Right lung (tissue), 5 donors: Measurements from ENCODE around the gene MCTP1. TPM values are rescaled to one million over a fixed set of nuclear protein-coding genes. Genes with fewer than 3 reads are reported as not detected.
"Not testable (repeated sequence)": the region's sequence is repeated elsewhere in the genome, so short reads cannot be mapped to it uniquely, and the experiment has no call there.

ENCODE experiments used
- DNase-seq, 2 donors: peaks; one replicate each; pipeline ENCODE4 v3.0.0-alpha.2; 2013
- polyA plus RNA-seq, 5 donors: library from polyadenylated mRNA; unstranded; fragments of 120-200 nt; gene quantifications; one replicate each; pipeline versions ENCODE4 v1.2.1 to v1.2.3, GENCODE V29; 2013; ENCODE audit warnings: inconsistent platforms in 1 of 5, low replicate concordance in 1 of 5; ENCODE audit not compliant: insufficient read length in 5 of 5, insufficient read depth in 1 of 5

MCTP1 gene
- polyA plus RNA-seq, 5 donors = 3.2 to 6.4 (median 5.5) TPM

DNA sequence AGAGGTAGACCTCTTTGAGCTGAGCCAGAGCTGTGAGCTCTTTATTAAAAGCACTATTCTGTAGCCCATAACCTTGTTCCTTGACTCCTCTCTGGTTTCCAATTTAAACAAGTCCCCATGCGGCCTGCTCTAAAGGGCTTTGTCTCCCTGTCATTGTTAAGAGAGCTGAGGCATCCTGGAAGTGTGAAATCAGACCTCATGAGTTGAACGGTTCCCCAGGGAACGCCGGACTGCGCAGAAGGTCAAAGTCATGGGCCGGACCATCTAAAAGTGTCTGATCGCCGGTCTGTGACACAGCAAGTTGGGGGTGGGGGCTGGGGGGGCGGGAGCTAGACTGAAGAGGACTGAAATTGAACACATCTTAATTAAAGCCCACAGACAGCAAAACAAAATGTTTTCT, 400.6 kb downstream of the MCTP1 start:
- DNase-seq = no peak

- no peak for DNase-seq
These were observed 412.4 kb downstream of the MCTP1 start for GRCh38 chr5:94872526-94872925.

- no peak for DNase-seq
These were observed 414.2 kb downstream of the MCTP1 start for GRCh38 chr5:94870511-94871183.

DNA sequence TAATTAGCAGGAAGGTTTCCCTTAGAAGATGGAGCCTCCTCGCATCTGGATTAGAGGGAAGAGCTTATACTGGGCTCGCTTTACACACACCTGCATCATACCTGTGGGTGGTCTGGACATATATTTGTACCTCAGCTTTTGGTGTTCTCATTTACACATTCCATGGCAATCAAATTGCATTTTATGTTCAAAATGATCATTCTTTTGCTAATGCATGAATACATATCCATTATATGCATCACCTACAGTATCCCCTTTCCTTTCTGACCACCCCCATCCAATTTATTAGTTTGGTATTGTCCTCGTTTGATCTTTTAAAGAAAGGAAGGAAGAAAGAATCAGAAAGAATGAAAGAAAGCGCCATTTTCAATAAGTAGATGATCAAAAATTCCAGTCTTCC, 415.0 kb downstream of the MCTP1 start:
- DNase-seq = no peak

DNA sequence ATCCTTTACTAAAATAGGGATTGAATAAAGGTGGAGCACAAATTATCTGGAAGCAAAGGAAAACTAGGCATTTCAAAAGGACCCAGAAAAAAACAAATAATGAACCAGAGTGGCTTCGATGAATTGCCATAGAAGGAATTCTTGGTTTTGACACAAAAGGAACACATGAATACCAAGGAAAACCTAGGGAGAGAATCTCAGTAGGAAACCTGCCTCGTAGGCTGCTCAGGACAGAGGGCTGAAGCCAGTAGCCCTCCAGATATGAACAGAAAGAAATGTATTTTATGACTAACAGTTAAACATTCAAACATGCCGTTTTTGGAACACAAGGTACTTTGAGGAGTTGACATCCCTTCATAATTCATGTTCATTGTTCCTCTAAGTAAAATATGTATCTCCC, 420.9 kb downstream of the MCTP1 start:
- DNase-seq = no peak

GRCh38 chr5:94857111-94857510, 427.8 kb downstream of the MCTP1 start:
- no peak for DNase-seq

DNA sequence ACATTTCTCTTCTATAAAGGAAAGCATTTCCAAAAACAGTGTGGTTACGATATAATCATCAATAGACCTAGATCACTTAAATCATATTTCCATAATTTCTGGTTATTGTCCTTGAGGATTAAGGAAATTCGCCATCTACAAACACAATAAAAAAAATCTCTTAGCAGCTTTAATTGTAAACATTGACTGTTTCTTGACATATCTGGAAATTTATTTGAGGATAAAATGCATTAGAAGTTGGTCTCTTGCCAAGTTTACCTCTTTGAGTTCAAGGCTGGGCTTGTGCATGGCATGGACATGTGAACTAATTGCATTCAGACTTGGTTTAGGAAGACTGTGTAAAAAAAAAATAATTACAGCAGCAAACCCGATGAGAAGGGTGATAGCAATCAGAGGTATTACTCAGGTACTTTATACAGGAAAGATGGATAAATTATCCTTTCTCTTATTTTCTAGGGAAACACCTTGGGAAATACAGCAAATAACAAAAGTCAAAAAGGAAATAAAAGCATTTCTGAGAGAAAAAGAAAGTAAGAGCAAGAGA, 428.6 kb downstream of the MCTP1 start:
- DNase-seq = no peak

DNA sequence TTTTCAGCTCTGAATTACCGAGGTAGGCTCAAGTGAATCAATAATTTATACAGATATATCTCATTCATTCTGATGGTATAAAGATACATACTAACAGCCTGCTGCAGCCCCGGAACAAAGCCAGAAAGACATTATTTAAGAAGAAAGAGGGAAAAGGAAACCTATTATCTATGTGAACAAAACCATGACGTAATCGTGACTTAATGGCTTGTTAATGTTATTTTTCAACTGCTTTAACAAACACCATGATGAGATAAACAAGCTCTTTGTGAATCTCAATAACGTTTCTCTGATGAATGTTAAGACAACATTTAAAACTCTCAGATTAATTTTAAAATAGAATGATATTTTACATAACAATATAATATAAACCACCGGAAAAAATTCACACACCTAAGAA, 429.4 kb downstream of the MCTP1 start:
- DNase-seq = no peak

GRCh38 chr5:94853120-94853519, 431.8 kb downstream of the MCTP1 start:
- DNase-seq = no peak

- DNase-seq = no peak
These were observed 433.9 kb downstream of the MCTP1 start for GRCh38 chr5:94850960-94851359.

DNA sequence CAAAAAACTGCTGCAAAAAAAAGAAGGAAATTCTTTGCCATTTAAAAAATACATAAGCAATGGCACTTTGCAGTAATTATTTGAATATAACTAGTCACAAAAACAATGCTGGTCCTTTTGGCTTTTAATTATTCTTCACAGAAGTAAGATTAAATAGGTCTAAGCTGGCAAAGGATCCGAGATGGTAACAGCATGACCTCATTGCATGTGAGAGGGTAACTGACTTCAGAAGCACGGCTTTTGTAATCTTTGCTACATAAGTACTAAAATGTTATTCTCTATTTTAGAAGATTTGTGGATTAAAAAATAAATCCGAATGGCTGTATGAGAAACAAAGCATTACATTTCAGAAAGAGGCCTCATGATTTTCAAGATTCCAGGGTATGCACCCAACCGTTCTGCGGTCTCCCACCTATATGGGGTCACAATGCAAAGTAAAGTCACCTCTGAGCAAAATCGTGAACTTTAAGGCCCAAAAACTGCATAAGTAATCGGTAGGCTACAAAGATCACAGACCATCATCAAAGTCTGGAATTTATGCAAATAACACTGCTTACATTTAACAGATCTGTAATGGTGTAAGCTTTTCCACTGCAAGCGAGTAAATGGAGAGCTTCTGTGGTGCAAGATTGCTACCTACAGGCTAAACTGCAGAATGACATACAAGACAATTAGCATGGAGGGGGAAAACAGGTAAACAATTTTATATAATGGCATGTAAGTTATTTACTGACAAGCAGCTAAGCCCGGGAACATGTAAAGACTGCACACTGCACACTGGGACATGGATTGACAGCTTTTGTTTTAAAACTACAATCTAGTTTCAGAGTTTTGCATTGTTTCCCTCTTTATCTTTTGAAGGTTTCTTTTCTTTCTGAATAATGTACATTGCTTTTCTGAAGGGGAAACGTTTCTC, 434.8 kb downstream of the MCTP1 start:
- DNase-seq = peak; percentile 27 to 40

GRCh38 chr5:94849324-94849723, 435.6 kb downstream of the MCTP1 start:
- no peak for DNase-seq

DNA sequence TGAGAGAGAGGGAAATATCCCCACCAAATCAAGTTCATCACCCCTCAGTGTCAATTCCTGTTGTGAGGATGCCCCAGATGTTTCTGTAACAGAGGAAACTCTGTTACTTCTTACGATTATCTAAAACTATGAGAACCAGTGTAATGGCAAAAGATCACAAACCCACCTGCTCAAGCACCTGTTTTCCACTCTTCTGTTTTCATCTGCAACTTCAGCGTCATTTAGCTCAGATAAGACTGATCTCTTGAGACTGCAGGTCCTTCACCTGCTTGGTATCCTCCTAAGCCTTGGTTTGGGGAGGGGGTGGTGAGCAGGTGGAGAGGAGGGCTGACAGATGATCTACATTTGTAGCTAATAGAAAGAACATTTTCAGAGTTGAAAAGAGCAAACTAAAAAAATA, 437.2 kb downstream of the MCTP1 start:
- no peak for DNase-seq

GRCh38 chr5:94847019-94847418, 437.9 kb downstream of the MCTP1 start:
- no peak for DNase-seq

DNA sequence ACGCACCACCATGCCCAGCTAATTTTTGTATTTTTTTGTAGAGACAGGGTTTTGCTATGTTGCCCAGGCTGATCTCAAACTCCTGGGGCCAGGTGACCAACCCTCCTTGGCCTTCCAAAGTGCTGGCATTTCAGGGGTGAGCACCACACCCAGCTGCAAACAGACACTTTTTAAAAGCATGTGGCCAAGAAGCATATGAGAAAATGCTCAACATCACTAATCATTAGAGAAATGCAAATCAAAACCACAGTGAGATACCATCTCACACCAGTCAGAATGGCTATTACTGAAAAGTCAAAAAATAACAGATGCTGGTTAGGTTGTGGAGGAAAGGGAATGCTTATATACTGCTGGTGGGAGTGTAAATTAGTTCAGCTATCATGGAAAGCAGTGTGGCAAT, 439.2 kb downstream of the MCTP1 start:
- DNase-seq = not testable (repeated sequence)

DNA sequence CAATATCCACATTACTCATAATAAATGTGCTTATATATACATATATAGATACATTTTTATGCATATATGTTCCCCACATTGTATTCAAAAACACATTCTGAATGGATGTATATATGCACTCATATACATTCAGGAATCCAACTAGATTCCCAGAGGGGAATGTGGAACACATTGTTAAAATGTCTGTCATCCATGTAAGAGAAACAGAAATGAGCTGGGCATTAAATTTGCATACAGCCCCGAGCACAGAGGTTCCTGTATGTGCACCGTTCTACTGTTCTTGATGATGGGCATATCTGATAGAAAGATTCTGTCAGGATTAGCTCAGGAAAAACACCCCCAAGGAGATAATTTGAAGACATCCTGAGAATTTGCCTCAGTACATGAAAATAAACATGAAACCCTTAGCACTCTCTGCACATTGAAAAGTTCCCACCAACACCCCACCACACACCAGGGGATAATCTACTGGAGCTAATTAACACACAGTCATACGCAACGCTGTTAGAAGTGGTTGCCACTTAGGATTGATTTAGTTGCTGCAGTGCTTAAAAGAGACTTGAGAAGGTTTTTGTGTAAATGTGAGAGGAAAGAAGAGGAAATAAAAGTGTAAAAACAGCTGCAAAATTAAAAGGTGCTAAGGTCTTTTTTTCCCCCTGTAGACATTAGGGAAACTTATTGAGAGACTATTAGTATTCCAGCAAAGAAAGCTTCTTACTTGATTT, 443.1 kb downstream of the MCTP1 start:
- DNase-seq = no peak

DNA sequence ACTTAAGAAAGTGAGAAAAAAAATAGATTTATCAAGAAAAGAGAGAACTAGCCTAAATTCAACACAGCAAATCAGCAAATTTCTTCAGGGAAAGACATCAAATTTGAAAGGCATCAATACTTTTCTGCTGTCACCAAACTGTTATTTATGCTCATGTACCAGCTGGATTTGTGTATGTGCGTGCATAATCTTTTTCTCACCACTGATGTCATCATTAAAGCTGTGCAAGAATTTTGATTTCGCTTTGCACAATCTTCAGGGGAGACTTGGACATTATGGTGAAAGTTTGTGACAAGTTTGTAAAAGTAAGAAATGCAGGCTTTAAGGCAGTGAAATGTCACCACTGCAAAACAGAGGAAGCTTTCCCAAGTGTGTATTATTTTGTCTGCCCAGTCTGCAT, 451.0 kb downstream of the MCTP1 start:
- DNase-seq = no peak

DNA sequence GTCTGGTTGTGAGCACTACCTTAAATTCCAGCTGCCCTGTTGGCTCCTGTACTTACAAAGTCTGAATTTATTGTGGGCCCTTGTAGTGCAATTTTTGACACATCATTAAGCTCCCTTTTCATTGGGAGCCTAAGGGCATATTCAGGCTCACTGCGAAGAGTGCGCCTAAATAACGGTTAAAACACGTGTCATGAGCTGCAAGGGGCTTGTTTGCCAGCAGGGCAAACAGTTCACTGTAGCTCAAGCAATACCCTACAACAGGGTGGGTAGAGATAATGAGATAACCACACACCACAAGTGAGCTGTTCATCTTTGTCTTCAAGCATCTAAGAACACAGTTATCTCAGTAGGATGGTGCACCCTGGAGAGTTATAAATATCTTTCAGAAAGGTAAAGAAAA, 452.2 kb downstream of the MCTP1 start:
- no peak for DNase-seq

GRCh38 chr5:94830520-94830919, 454.4 kb downstream of the MCTP1 start:
- DNase-seq = no peak

DNA sequence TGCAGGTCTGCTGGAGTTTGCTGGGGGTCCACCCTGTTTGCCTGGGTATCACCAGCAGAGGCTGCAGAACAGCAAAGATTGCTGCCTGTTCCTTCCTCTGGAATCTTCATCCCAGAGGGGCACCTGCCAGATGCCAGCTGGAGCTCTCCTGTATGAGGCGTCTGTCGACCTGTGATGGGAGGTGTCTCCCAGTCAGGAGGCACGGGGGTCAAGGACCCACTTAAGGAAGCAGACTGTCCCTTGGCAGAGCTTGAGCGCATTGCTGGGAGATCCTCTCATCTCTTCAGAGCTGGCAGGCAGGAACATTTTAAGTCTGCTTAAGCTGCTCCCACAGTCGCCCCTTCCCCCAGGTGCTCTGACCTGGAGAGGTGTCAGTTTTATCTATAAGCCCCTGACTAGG, 456.7 kb downstream of the MCTP1 start:
- DNase-seq = not testable (repeated sequence)

GRCh38 chr5:94820488-94820887, 464.4 kb downstream of the MCTP1 start:
- no peak for DNase-seq

GRCh38 chr5:94818904-94819303, 466.0 kb downstream of the MCTP1 start:
- no peak for DNase-seq
